ENCODE measurements around the gene GPR61. TPM values are rescaled to one million over a fixed set of nuclear protein-coding genes. Genes with fewer than 3 reads are reported as not detected.

Gene GPR61
- total and polyA plus RNA-seq, 9 of the 15 experiments (the other 6 are each of a cell fraction or from before 2014, with no cell fraction given), result 0.04 to 1.1 (median 0.25) TPM; not detected in 4

GRCh38 chr1:109548321-109549267, 8.9 kb downstream of the GPR61 start, which contains the start of gene GNAI3 (continued):
- TF ChIP-seq ZBTB12 (CRISPR knock-in tag; IDR thresholded peaks at IDR 0.05) (peak; percentile 71), RERE (CRISPR knock-in tag; IDR thresholded peaks at IDR 0.05; ENCODE audit: borderline replicate concordance) (no peak), GTF2E2 (tag; IDR thresholded peaks at IDR 0.05) (no peak), CSDE1 (IDR thresholded peaks at IDR 0.05) (no peak), RB1 (IDR thresholded peaks at IDR 0.05; ENCODE audit: low read depth) (no peak; the same call in 1 of the 2 replicates), PHTF2 (CRISPR knock-in tag; IDR thresholded peaks at IDR 0.05) (no peak), ZBTB9 (CRISPR knock-in tag; IDR thresholded peaks at IDR 0.05) (no peak), ELF1 (tag; IDR thresholded peaks at IDR 0.05) (peak; percentile 92), ARID4B (CRISPR knock-in tag; IDR thresholded peaks at IDR 0.05) (peak; percentile 96), NCOA6 (IDR thresholded peaks at IDR 0.05) (no peak)

Measured in K562 (cell line).